Endothelial cell of umbilical vein (primary cell): ENCODE results near the gene GAPVD1. TPM values are rescaled to one million over a fixed set of nuclear protein-coding genes. Genes with fewer than 3 reads are reported as not detected.
"Not testable (repeated sequence)": the region's sequence is repeated elsewhere in the genome, so short reads cannot be mapped to it uniquely, and the experiment has no call there.

Experiments used
- BruUV-seq: library from RNA; stranded (reverse); fragments of 400-500 nt; replicated peaks from 2 replicates; lab custom pipeline; 2021; lab: Mats Ljungman, UMichigan
- CTCF ChIA-PET: fragments of 300-600, 350-600 bp; sonication (Branson Sonifier 250); formaldehyde crosslinking; loops from one replicate; lab custom pipeline; 2021; ENCODE audit warnings: antibody characterized with exemption, inconsistent platforms; lab: Charles Lee
- POLR2A ChIA-PET: fragments of 300-600, 350-600 bp; sonication (Branson Sonifier 250); formaldehyde crosslinking; loops from one replicate; lab custom pipeline; 2021; ENCODE audit warnings: antibody characterized with exemption, inconsistent platforms; lab: Charles Lee
- DNase-seq: peaks from one replicate; pipeline ENCODE4 v3.0.0-alpha.2; 2011; ENCODE audit warnings: low read depth, low spot score
- FAIRE-seq: peaks from 2 replicates; lab custom pipeline; 2011; peaks lifted over from hg19 to GRCh38; lab: Jason Lieb, UNC
- H2AFZ ChIP-seq: 2 replicates; pipeline ENCODE4 v1.6.0; 2012; ENCODE audit warnings: low read depth, low read length, control low read depth, inconsistent platforms
- H3K27ac ChIP-seq: 2 replicates; pipeline ENCODE4 v1.5.1; 2011; ENCODE audit warnings: low read depth, mild to moderate bottlenecking, control low read depth, low read length, moderate library complexity; ENCODE audit not compliant: insufficient read depth
- H3K27me3 ChIP-seq, 2 experiments: 2 replicates each; pipeline versions ENCODE4 v1.6.0 to v1.6.1; 2011; ENCODE audit warnings: low read length in 2 of 2, mixed read lengths in 1 of 2; ENCODE audit not compliant: control insufficient read depth in 2 of 2, insufficient read depth in 2 of 2
- H3K36me3 ChIP-seq, 2 experiments: 2 replicates in 1 of 2; 3 replicates in 1 of 2; pipeline ENCODE4 v1.5.1; 2011; ENCODE audit warnings: low read length in 2 of 2, mild to moderate bottlenecking in 1 of 2, moderate library complexity in 1 of 2; ENCODE audit not compliant: control insufficient read depth in 2 of 2, insufficient read depth in 2 of 2; ENCODE audit errors: extremely low read depth in 1 of 2
- H3K4me1 ChIP-seq: 3 replicates; pipeline ENCODE4 v1.5.1; 2011; ENCODE audit warnings: mild to moderate bottlenecking, low read length; ENCODE audit not compliant: control insufficient read depth, insufficient read depth; ENCODE audit errors: extremely low read depth
- H3K4me2 ChIP-seq: 2 replicates; pipeline ENCODE4 v1.6.1; 2011; ENCODE audit warnings: low read length, control low read depth, mixed read lengths; ENCODE audit not compliant: insufficient read depth
- H3K4me3 ChIP-seq, 3 experiments: fragments of 200-600 bp in 1 of 3; sonication (generic), shearing (Covaris generic) in 1 of 3; replicated peaks in 1 of 3; 2 replicates each; pipeline ENCODE4 v1.5.1; 2011 to 2016; ENCODE audit warnings: control low read depth in 3 of 3, low read length in 3 of 3, mild to moderate bottlenecking in 2 of 3, inconsistent platforms in 1 of 3, low read depth in 1 of 3, moderate library complexity in 1 of 3; ENCODE audit not compliant: insufficient read depth in 1 of 3
- H3K79me2 ChIP-seq: 2 replicates; pipeline ENCODE4 v1.6.0; 2012; ENCODE audit warnings: low read length, inconsistent platforms; ENCODE audit not compliant: control insufficient read depth, insufficient read depth
- H3K9ac ChIP-seq: replicated peaks from 2 replicates; pipeline ENCODE3; 2011; ENCODE audit warnings: low read length, control low read depth; ENCODE audit not compliant: insufficient read depth; ENCODE audit errors: extremely low read depth
- H3K9me1 ChIP-seq: replicated peaks from 3 replicates; pipeline ENCODE4 v1.6.0; 2011; ENCODE audit warnings: mild to moderate bottlenecking, low read length; ENCODE audit not compliant: control insufficient read depth, insufficient read depth; ENCODE audit errors: extremely low read depth
- H3K9me3 ChIP-seq: replicated peaks from 2 replicates; pipeline ENCODE4 v1.5.1; 2012; ENCODE audit warnings: low read length, inconsistent platforms; ENCODE audit not compliant: control insufficient read depth, insufficient read depth
- H4K20me1 ChIP-seq: replicated peaks from 2 replicates; pipeline ENCODE3; 2011; ENCODE audit warnings: mild to moderate bottlenecking, low read length; ENCODE audit not compliant: control insufficient read depth, insufficient read depth; ENCODE audit errors: extremely low read depth
- CTCF ChIP-seq, 2 donors: IDR thresholded peaks; 1 replicate in 1 of 2; 2 replicates in 1 of 2; pipeline ENCODE4 v1.5.1; 2011; ENCODE audit warnings: low read length in 2 of 2, mild to moderate bottlenecking in 2 of 2, moderate library complexity in 2 of 2, control low read depth in 1 of 2, inconsistent platforms in 1 of 2, low read depth in 1 of 2; ENCODE audit not compliant: insufficient read depth in 1 of 2; ENCODE audit errors: extremely low read depth in 1 of 2
- MYC ChIP-seq: IDR thresholded peaks from one replicate; pipeline ENCODE4 v1.6.1; 2011; ENCODE audit warnings: mild to moderate bottlenecking, low read depth, low read length
- POLR2A ChIP-seq: IDR thresholded peaks from 2 replicates; pipeline ENCODE4 v1.6.1; 2012; ENCODE audit warnings: low read depth, mild to moderate bottlenecking, control low read depth, low read length
- dilution Hi-C: fragments of 300-500 bp; cut with MboI; formaldehyde crosslinking; loops from one replicate; pipeline ENCODE4 v1.15.0; 2019; ENCODE audit warnings: low sequenced_read_pairs; ENCODE audit not compliant: extremely low pct_ligation_motif_present
- intact Hi-C: fragments of 100-400 bp; cut with micrococcal nuclease; formaldehyde crosslinking; loops from one replicate; pipeline ENCODE4 v1.10.0; 2022
- polyA plus RNA-seq, 4 experiments: library from polyadenylated mRNA; depleted of rRNA in 3 of 4; stranded (reverse) in 3 of 4; unstranded in 1 of 4; fragments of >200 nt; gene quantifications; 2 replicates each; pipeline versions ENCODE4 v1.2.1 to v1.2.3, GENCODE V29; 2011 to 2012; ENCODE audit warnings: missing spikeins in 1 of 4
- total RNA-seq: library from RNA; stranded (reverse); gene quantifications from 2 replicates; pipeline ENCODE4 v1.2.3, GENCODE V29; 2021

GAPVD1 gene
- total and polyA plus RNA-seq, 2 donors (not counting 3 experiments of a cell fraction or from before 2014, with no cell fraction given): 10.7 to 53.2 TPM

DNA sequence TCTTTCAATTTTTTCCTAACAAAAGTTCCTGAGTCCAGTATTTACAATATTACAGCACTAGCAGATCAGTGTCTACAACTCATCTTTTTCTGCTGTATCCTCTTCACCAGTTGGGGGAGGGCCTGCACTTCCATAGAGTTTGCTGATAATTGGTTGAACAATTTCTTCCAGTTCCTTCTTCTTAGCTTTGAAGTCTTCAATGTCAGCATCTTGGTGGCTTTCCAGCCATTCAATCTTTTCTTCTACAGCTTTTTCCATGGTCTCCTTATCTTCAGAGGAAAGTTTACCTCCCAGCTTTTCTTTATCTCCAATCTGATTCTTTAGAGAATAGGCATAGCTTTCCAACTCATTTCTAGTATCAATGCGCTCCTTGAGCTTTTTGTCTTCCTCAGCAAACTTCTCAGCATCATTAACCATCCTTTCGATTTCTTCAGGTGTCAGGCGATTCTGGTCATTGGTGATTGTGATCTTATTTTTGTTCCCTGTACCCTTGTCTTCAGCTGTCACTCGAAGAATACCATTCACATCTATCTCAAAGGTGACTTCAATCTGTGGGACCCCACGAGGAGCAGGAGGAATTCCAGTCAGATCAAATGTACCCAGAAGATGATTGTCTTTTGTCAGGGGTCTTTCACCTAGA is 25.0 kb upstream of the GAPVD1 start:
- H3K9me1 ChIP-seq, CTCF ChIA-PET, BruUV-seq, intact Hi-C loops, DNase-seq, H3K27me3 ChIP-seq, H3K27ac ChIP-seq, FAIRE-seq, dilution Hi-C loops, H2AFZ ChIP-seq, H3K9me3 ChIP-seq: not testable (repeated sequence)
- H3K79me2 ChIP-seq: peaks cover 57% of the 10 kb centered on the region
- peak overlapping the region; percentile 93 for H3K4me2 ChIP-seq
- H3K4me3 ChIP-seq: peak overlapping the region in 1 of 3 experiments; percentile 17
- peaks cover 32% of the 10 kb centered on the region for H3K4me1 ChIP-seq
- peaks cover 16% of the 10 kb centered on the region for H4K20me1 ChIP-seq
- H3K9ac ChIP-seq: peak overlapping the region; percentile 6
- H3K36me3 ChIP-seq: peaks cover 26 to 30% of the 10 kb centered on the region in 2 experiments
- POLR2A ChIA-PET: interaction anchor here (0.6 kb wide), 1 partner anchor 243 kb away, joined by 3 read pairs; no protein-coding TSS in a partner anchor

- H3K27ac ChIP-seq: no peak overlapping the region
- no peaks in the 10 kb centered on the region for H3K9me1 ChIP-seq
- H3K4me2 ChIP-seq: peak overlapping the region; percentile 93
- intact Hi-C loops (no loop called here), dilution Hi-C loops (no loop called here)
- H2AFZ ChIP-seq: no peak overlapping the region
- peaks cover 44% of the 10 kb centered on the region for H3K4me1 ChIP-seq
- H3K9me3 ChIP-seq: no peaks in the 10 kb centered on the region
- POLR2A ChIA-PET: interaction anchor here (1.1 to 1.5 kb wide), 2 partner anchors 22 to 23 kb away, joined by 3 to 4 read pairs; partner anchors contain the start of gene GAPVD1
- TF ChIP-seq CTCF (IDR thresholded peaks at IDR 0.05; ENCODE audit: extremely low read depth in 1 of 2, insufficient read depth in 1 of 2, low read depth in 1 of 2, low read length in 2 of 2) (no peak), POLR2A (peak; percentile 33), MYC (no peak)
- DNase-seq: peak; percentile 10
- peak overlapping the region in 2 of 3 experiments; percentile 96 to 97 for H3K4me3 ChIP-seq
- no TSS peak for BruUV-seq
- no peaks in the 10 kb centered on the region for H3K27me3 ChIP-seq
- CTCF ChIA-PET: interaction anchor here (0.7 kb wide), 1 partner anchor 382 kb away, joined by 3 read pairs; no protein-coding TSS in a partner anchor
- H3K79me2 ChIP-seq: peaks cover 57% of the 10 kb centered on the region
- H3K9ac ChIP-seq: peak overlapping the region; percentile 32
- peaks cover 23 to 30% of the 10 kb centered on the region in 2 experiments for H3K36me3 ChIP-seq
- FAIRE-seq: no peak
- peaks cover 16% of the 10 kb centered on the region for H4K20me1 ChIP-seq
These were observed 23.3 kb upstream of the GAPVD1 start for GRCh38 chr9:125238127-125238914.
